B cell (primary cell): ENCODE measurements around the gene CAMK4. TPM values are rescaled to one million over a fixed set of nuclear protein-coding genes. Genes with fewer than 3 reads are reported as not detected.

Experiments used
- ATAC-seq: fragments of 200-7000 bp; cut with Tn5 transposase; one replicate; pipeline ENCODE4 v1.10.0; 2021; ENCODE audit warnings: low read depth, mild to moderate bottlenecking, moderate number of reproducible peaks, moderate library complexity
- CTCF ChIA-PET: fragments of 350-600 bp; sonication (Branson Sonifier 250); formaldehyde crosslinking; loops from one replicate; lab custom pipeline; 2021; ENCODE audit warnings: antibody characterized with exemption, inconsistent platforms; lab: Charles Lee
- POLR2A ChIA-PET: fragments of 350-600 bp; sonication (Branson Sonifier 250); formaldehyde crosslinking; loops from one replicate; lab custom pipeline; 2021; ENCODE audit warnings: antibody characterized with exemption; lab: Charles Lee
- DNase-seq: peaks from one replicate; pipeline ENCODE4 v3.0.0; 2013
- H2AFZ ChIP-seq: 2 replicates; pipeline ENCODE4 v1.6.1; 2012; ENCODE audit warnings: mild to moderate bottlenecking, low read depth, low read length; ENCODE audit not compliant: insufficient read depth, poor library complexity, severe bottlenecking
- H3K27ac ChIP-seq, 2 donors: 1 replicate in 1 of 2; 2 replicates in 1 of 2; pipeline ENCODE4 v1.5.1; 2012 to 2013; ENCODE audit warnings: low read length in 2 of 2, mild to moderate bottlenecking in 2 of 2, moderate library complexity in 1 of 2
- H3K27me3 ChIP-seq, 4 experiments: fragments of 200-600 bp in 1 of 4; sonication (generic) in 1 of 4; replicated peaks in 1 of 4; 1 replicate in 2 of 4; 2 replicates in 2 of 4; pipeline versions ENCODE4 v1.6.1 to v1.7.0; 2013 to 2016; ENCODE audit warnings: low read length in 3 of 4, mild to moderate bottlenecking in 2 of 4, mixed read lengths in 1 of 4, moderate library complexity in 1 of 4; ENCODE audit not compliant: insufficient read depth in 4 of 4, control insufficient read depth in 3 of 4; ENCODE audit errors: control extremely low read depth in 1 of 4
- H3K36me3 ChIP-seq, 2 experiments: replicated peaks in 1 of 2; 1 replicate in 1 of 2; 2 replicates in 1 of 2; pipeline versions ENCODE4 v1.6.1 to v1.7.1; 2013; ENCODE audit warnings: low read length in 1 of 2; ENCODE audit not compliant: insufficient read depth in 2 of 2, control insufficient read depth in 1 of 2; ENCODE audit errors: control extremely low read depth in 1 of 2, extremely low read depth in 1 of 2
- H3K4me1 ChIP-seq, 2 donors: fragments of 200-600 bp in 1 of 2; sonication (generic) in 1 of 2; 1 replicate in 1 of 2; 2 replicates in 1 of 2; pipeline versions ENCODE4 v1.5.1 to v1.6.1; 2013 to 2017; ENCODE audit warnings: low read length in 2 of 2; ENCODE audit not compliant: control insufficient read depth in 2 of 2, insufficient read depth in 2 of 2
- H3K4me2 ChIP-seq: replicated peaks from 2 replicates; pipeline ENCODE3; 2012; ENCODE audit warnings: mild to moderate bottlenecking, low read depth, low read length; ENCODE audit not compliant: poor library complexity, severe bottlenecking
- H3K4me3 ChIP-seq, 5 experiments: fragments of 200-600 bp in 1 of 5; sonication (generic) in 1 of 5; 1 replicate in 3 of 5; 2 replicates in 2 of 5; pipeline versions ENCODE4 v1.5.1 to v1.7.0; 2011 to 2016; ENCODE audit warnings: low read length in 4 of 5, mild to moderate bottlenecking in 4 of 5, low read depth in 2 of 5, control low read depth in 1 of 5, moderate library complexity in 1 of 5; ENCODE audit not compliant: insufficient read depth in 1 of 5; ENCODE audit errors: control extremely low read depth in 1 of 5, extremely low read depth in 1 of 5
- H3K79me2 ChIP-seq: fragments of 200-600 bp; sonication (generic); one replicate; pipeline ENCODE4 v1.6.0; 2016; ENCODE audit warnings: low read length; ENCODE audit not compliant: control insufficient read depth, insufficient read depth
- H3K9ac ChIP-seq: fragments of 200-600 bp; sonication (generic); 2 replicates; pipeline ENCODE4 v1.6.1; 2017; ENCODE audit warnings: mild to moderate bottlenecking, low read length, moderate library complexity
- H3K9me3 ChIP-seq, 3 donors: one replicate each; pipeline versions ENCODE4 v1.6.1 to v1.7.1; 2013; ENCODE audit warnings: low read length in 2 of 3; ENCODE audit not compliant: control insufficient read depth in 2 of 3, insufficient read depth in 1 of 3; ENCODE audit errors: control extremely low read depth in 1 of 3
- H4K20me1 ChIP-seq: 2 replicates; pipeline ENCODE4 v1.6.0; 2012; ENCODE audit warnings: mild to moderate bottlenecking, low read length; ENCODE audit not compliant: insufficient read depth, control insufficient read depth, poor library complexity, severe bottlenecking
- H3K27ac Mint-ChIP-seq: one replicate; pipeline ENCODE4 v1.8.0; 2021; ENCODE audit warnings: mixed read lengths
- H3K27me3 Mint-ChIP-seq: one replicate; pipeline ENCODE4 v1.8.0; 2021; ENCODE audit warnings: mixed read lengths
- H3K4me1 Mint-ChIP-seq: one replicate; pipeline ENCODE4 v1.8.0; 2021; ENCODE audit warnings: mixed read lengths
- H3K4me3 Mint-ChIP-seq: one replicate; pipeline ENCODE4 v1.8.0; 2021; ENCODE audit warnings: mixed read lengths
- H3K9me3 Mint-ChIP-seq: one replicate; pipeline ENCODE4 v1.8.0; 2022; ENCODE audit warnings: mixed read lengths; ENCODE audit not compliant: insufficient read depth
- EZH2 ChIP-seq: IDR thresholded peaks from 2 replicates; pipeline ENCODE4 v1.6.1; 2012; ENCODE audit warnings: borderline replicate concordance, low read depth, mild to moderate bottlenecking, moderate library complexity, low read length; ENCODE audit not compliant: insufficient read depth, poor library complexity, severe bottlenecking
- WGBS: methylation state at CpG from one replicate; pipeline ENCODE4 v1.1.5; 2013; ENCODE audit warnings: missing lambda C conversion rate; ENCODE audit not compliant: insufficient coverage; 5-methylcytosine and 5-hydroxymethylcytosine counted together
- intact Hi-C: fragments of 100-400 bp; cut with micrococcal nuclease; formaldehyde crosslinking; loops from one replicate; pipeline ENCODE4 v1.10.0; 2022
- polyA minus RNA-seq: library from RNA; depleted of rRNA, polyadenylated mRNA; stranded (reverse); fragments of >200 nt; gene quantifications from 2 replicates; pipeline ENCODE4 v1.2.3, GENCODE V29; 2012
- polyA plus RNA-seq: library from polyadenylated mRNA; depleted of rRNA; stranded (reverse); fragments of >200 nt; gene quantifications from 2 replicates; pipeline ENCODE4 v1.2.3, GENCODE V29; 2012
- total RNA-seq, 2 donors: library from RNA; stranded (reverse); fragments of 120-200 nt in 1 of 2; gene quantifications; 1 replicate in 1 of 2; 2 replicates in 1 of 2; pipeline versions ENCODE4 v1.2.3 to v1.2.4, GENCODE V29; 2013 to 2022
- TF ChIP-seq, protein P1 (sequence below): fragments of 200-600 bp; IDR thresholded peaks from one replicate; pipeline ENCODE4 v1.8.0; 2022; ENCODE audit warnings: antibody characterized with exemption, mild to moderate bottlenecking

Gene CAMK4
- 4.8 and 5.2 TPM in 2 replicates for total RNA-seq
- 3.8 TPM for total RNA-seq (2013)
- polyA plus RNA-seq: 0.78 and 2.6 TPM in 2 replicates
- 1.6 and 4.8 TPM in 2 replicates for polyA minus RNA-seq

- Mint-ChIP-seq H3K27ac (peak within 1 kb of the TSS; percentile 37), H3K4me3 (peak within 1 kb of the TSS; percentile 86), H3K9me3 (no peaks in the 10 kb centered on the region), H3K4me1 (peaks cover 22% of the 10 kb centered on the region), H3K27me3 (peaks cover 37% of the 10 kb centered on the region)
- Histone ChIP-seq H3K79me2 (no peaks in the 10 kb centered on the region), H3K27ac (no peak within 1 kb of the TSS), H3K27me3 (peaks cover 0 to 21% (median 7%) of the 10 kb centered on the region in 4 experiments), H3K4me2 (peak within 1 kb of the TSS; percentile 86), H3K9ac (peak within 1 kb of the TSS; percentile 65), H3K4me3 (peak within 1 kb of the TSS; percentile 5 to 64 (median 56)), H3K36me3 (no peaks in the 10 kb centered on the region), H4K20me1 (no peaks in the 10 kb centered on the region), H3K9me3 (no peaks in the 10 kb centered on the region), H2AFZ (peak within 1 kb of the TSS; percentile 79), H3K4me1 (peaks cover 13 to 16% of the 10 kb centered on the region in 2 donors)
- intact Hi-C loops: loop anchor here (10.0 kb wide), 1 partner anchor 1529 kb away; no protein-coding TSS in a partner anchor
- ATAC-seq (peak; percentile 91), DNase-seq (peak; percentile 65)
- TF ChIP-seq, protein P1, sequence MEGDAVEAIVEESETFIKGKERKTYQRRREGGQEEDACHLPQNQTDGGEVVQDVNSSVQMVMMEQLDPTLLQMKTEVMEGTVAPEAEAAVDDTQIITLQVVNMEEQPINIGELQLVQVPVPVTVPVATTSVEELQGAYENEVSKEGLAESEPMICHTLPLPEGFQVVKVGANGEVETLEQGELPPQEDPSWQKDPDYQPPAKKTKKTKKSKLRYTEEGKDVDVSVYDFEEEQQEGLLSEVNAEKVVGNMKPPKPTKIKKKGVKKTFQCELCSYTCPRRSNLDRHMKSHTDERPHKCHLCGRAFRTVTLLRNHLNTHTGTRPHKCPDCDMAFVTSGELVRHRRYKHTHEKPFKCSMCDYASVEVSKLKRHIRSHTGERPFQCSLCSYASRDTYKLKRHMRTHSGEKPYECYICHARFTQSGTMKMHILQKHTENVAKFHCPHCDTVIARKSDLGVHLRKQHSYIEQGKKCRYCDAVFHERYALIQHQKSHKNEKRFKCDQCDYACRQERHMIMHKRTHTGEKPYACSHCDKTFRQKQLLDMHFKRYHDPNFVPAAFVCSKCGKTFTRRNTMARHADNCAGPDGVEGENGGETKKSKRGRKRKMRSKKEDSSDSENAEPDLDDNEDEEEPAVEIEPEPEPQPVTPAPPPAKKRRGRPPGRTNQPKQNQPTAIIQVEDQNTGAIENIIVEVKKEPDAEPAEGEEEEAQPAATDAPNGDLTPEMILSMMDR: no peak
- POLR2A ChIA-PET: no interaction called here
- CTCF ChIA-PET: interaction anchor here (0.7 kb wide), 1 partner anchor 8 kb away, joined by 3 read pairs; no protein-coding TSS in a partner anchor
- WGBS: under 1% methylated on average over 83 of the region's 89 CpGs
Observed at GRCh38 chr5:111223787-111224560, at the start of gene CAMK4. Gene CAMK4 (plus strand): TSS chr5:111224384. CDS start chr5:111224484, 100 bp downstream.

- H3K27me3 Mint-ChIP-seq: peaks cover 14% of the 10 kb centered on the region
- no peak for TF ChIP-seq EZH2
- TF ChIP-seq, protein P1: no peak
- H3K4me1 Mint-ChIP-seq: no peaks in the 10 kb centered on the region
- no peak overlapping the region for H3K27ac ChIP-seq
- ATAC-seq (no peak), DNase-seq (no peak)
- H3K4me1 ChIP-seq: no peaks in the 10 kb centered on the region
- intact Hi-C loops: no loop called here
- H3K27ac Mint-ChIP-seq: no peak overlapping the region
- no peak overlapping the region for H3K4me2 ChIP-seq
- no peak overlapping the region for H3K4me3 Mint-ChIP-seq
- WGBS: no CpG with 5 or more reads among the region's 3 CpGs
- H4K20me1 ChIP-seq: no peaks in the 10 kb centered on the region
- no peak overlapping the region for H3K4me3 ChIP-seq
- ChIA-PET POLR2A (no interaction called here), CTCF (no interaction called here)
- H3K9me3 ChIP-seq: peaks cover 0 to 2% (median 0%) of the 10 kb centered on the region in 3 donors
- H2AFZ ChIP-seq: no peak overlapping the region
- no peaks in the 10 kb centered on the region for H3K79me2 ChIP-seq
- no peaks in the 10 kb centered on the region for H3K9me3 Mint-ChIP-seq
- H3K9ac ChIP-seq: no peak overlapping the region
- H3K27me3 ChIP-seq: no peaks in the 10 kb centered on the region
- no peaks in the 10 kb centered on the region for H3K36me3 ChIP-seq
Observed at GRCh38 chr5:111183064-111183463, 41.1 kb upstream of the CAMK4 start.
